ENCODE data around the gene CCDC187. TPM values are rescaled to one million over a fixed set of nuclear protein-coding genes. Genes with fewer than 3 reads are reported as not detected.

CCDC187 gene
- polyA plus RNA-seq, 3 donors = 0.03 to 0.18 TPM; not detected in 1

- no peak overlapping the region for H3K27ac ChIP-seq (ENCODE audit: low read depth, low read length)
- WGBS, 3 donors = 6 to 7% (median 7%) methylated on average over 82 to 85 of the region's 85 CpGs
These were observed 102.1 kb downstream of the CCDC187 start for GRCh38 chr9:136201609-136202453.

GRCh38 chr9:136201174-136201573, 102.7 kb downstream of the CCDC187 start:
- 48 to 54% (median 49%) methylated on average over 13 of the region's 13 CpGs for WGBS, 3 donors
- H3K27ac ChIP-seq (ENCODE audit: low read depth, low read length) = no peak overlapping the region

GRCh38 chr9:136200424-136200823, 103.5 kb downstream of the CCDC187 start:
- WGBS, 3 donors = 39 to 56% (median 49%) methylated on average over 19 of the region's 19 CpGs
- H3K27ac ChIP-seq (ENCODE audit: low read depth, low read length) = no peak overlapping the region

Other genes starting within 250 kb of the CCDC187 start
- 10 to 100 TPM in 1 of 3 donors, 1 to 10 TPM in 2; 5.3 to 15.5 (median 9.1) TPM for gene NACC2, start 208.8 kb downstream of the CCDC187 start, polyA plus RNA-seq
- 10 to 100 TPM; 14.9 to 25.9 (median 20.4) TPM for gene TMEM250, start 185.2 kb downstream of the CCDC187 start, polyA plus RNA-seq
- gene LHX3, start 99.0 kb downstream of the CCDC187 start, polyA plus RNA-seq = under 1 TPM in 1 of 3 donors, not detected in 2; 0.02 TPM
- gene QSOX2, start 58.3 kb downstream of the CCDC187 start, polyA plus RNA-seq = 1 to 10 TPM; 4.5 to 7.3 (median 6.8) TPM
- 10 to 100 TPM in 2 of 3 donors, 1 to 10 TPM in 1; 5.8 to 14.9 (median 11.0) TPM for gene GPSM1, start 23.4 kb upstream of the CCDC187 start, polyA plus RNA-seq
- 10 to 100 TPM; 10.8 to 19.0 (median 15.6) TPM for gene DNLZ, start 59.6 kb upstream of the CCDC187 start, polyA plus RNA-seq
- gene CARD9, start 69.6 kb upstream of the CCDC187 start, polyA plus RNA-seq = 1 to 10 TPM in 2 of 3 donors, under 1 TPM in 1; 0.66 to 2.6 (median 2.2) TPM
- gene SNAPC4, start 96.1 kb upstream of the CCDC187 start, polyA plus RNA-seq = 1 to 10 TPM; 4.3 to 6.7 (median 4.9) TPM
- 10 to 100 TPM; 22.3 to 28.2 (median 24.7) TPM for gene ENTR1, start 106.5 kb upstream of the CCDC187 start, polyA plus RNA-seq
- gene PMPCA, start 106.6 kb upstream of the CCDC187 start, polyA plus RNA-seq = 10 to 100 TPM; 22.1 to 63.6 (median 22.9) TPM
- gene INPP5E, start 135.8 kb upstream of the CCDC187 start, polyA plus RNA-seq = 10 to 100 TPM in 1 of 3 donors, 1 to 10 TPM in 2; 4.8 to 10.9 (median 9.4) TPM
- 10 to 100 TPM; 23.1 to 34.9 (median 30.9) TPM for gene SEC16A, start 178.9 kb upstream of the CCDC187 start, polyA plus RNA-seq
- 10 to 100 TPM; 10.4 to 35.7 (median 25.0) TPM for gene NOTCH1, start 242.0 kb upstream of the CCDC187 start, polyA plus RNA-seq

Measured in adipose tissue (tissue), 3 donors.